GM19193 (cell line): ENCODE data around the gene IFTAP.

Experiments
- POLR2A ChIP-seq: IDR thresholded peaks from 4 replicates; pipeline ENCODE4 v1.6.1; 2011; ENCODE audit not compliant: insufficient read depth, insufficient read length; ENCODE audit errors: extremely low read depth

Gene IFTAP, protein sequence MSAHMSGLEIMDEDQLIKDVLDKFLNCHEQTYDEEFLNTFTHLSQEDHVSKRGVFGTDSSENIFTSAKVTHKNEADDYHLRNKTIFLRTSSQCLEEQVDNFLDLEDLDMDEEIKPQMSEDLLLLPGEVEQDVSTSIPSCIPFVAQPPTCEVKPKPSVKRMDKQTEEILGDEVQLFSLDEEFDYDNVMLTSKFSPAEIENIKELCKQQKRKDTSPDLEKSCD

DNA sequence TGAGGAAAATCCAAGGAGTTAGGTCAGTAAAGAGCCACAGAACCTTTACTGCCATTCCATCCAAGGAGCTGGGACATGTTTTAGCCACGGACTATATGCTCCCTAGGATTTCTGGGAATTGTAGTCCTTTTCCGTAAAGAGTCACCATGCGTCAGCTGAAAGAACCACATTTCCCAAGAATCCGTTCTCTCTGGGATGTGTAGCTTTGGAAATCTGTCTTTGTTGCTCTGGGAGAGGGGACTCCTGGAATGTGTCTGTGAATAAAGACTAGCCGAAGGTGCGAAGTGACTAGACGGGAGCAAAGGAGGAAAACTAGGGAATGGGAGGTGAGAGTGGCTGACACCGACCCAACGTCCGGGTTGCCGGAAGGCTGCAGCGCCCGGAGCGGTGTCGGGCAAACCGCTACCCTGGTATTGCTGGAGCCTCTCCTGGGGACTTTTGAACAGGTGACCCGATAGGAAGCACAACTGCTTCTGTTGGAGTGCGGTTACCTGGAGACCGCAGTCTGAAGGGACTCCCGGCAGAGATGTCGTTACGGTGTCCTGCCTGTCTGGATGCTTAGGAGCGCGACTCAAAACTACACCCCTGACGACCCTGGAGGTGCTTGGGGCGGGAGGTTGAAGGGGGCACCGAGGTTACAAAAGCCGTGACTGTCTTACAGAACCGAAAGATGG lies at the start of gene IFTAP:
TSS of gene IFTAP (plus strand) at position 187 of the 674 bp plus-strand sequence. CDS start 15,602 bp downstream, outside the sequence.
- TF ChIP-seq POLR2A = no peak

DNA sequence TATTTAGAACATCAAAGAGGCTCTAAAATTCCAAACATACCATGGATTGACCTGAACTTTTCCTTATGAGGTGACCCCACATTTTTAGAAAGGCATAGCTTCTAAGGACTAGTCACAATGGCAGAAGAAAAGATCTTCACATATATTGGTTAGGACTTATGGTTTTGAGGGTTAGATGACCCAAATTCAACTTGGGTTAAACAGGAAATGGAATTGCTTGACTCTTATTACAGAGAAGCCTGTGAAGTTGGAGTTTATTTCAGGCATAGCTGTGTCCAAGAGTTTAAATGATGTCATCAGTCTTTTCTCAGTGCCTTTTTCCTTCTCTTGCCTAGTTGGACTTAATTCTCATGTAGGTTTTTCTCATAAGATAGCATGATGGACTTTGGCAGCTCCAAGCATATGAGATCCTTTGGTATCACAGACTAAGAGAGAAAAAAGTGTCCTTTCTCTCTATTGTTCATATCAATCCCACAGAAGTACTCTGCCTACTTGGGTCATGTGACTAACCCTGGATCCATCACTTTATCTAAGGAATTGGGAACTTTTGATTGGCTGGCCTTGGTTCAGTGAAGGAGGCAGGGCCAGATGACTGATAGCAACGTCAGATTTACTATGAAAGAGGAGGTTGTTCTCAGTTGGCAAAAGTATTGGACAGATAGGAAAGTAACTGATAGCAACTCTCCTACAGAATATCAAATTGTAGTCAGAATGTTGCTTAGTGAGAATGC lies 43.8 kb upstream of the IFTAP start:
- no peak for TF ChIP-seq POLR2A

DNA sequence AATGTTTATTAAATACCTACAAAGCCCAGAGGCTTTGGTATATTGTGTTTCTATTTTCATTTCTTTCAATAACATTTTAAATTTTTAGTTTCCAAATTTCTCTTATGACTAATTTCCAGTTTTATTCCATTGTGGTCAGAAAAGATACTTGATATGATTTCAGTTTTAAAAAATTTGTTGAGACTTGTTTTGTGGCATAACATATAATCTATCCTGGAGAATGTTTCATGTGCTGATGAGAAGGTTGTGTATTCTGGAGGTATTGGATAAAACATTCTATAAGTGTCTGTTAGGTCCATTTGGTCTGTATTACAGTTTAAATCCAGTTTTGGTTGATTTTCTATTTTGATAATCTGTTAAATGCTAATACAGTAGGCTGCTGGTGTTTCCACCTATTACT lies 36.3 kb upstream of the IFTAP start:
- no peak for TF ChIP-seq POLR2A

DNA sequence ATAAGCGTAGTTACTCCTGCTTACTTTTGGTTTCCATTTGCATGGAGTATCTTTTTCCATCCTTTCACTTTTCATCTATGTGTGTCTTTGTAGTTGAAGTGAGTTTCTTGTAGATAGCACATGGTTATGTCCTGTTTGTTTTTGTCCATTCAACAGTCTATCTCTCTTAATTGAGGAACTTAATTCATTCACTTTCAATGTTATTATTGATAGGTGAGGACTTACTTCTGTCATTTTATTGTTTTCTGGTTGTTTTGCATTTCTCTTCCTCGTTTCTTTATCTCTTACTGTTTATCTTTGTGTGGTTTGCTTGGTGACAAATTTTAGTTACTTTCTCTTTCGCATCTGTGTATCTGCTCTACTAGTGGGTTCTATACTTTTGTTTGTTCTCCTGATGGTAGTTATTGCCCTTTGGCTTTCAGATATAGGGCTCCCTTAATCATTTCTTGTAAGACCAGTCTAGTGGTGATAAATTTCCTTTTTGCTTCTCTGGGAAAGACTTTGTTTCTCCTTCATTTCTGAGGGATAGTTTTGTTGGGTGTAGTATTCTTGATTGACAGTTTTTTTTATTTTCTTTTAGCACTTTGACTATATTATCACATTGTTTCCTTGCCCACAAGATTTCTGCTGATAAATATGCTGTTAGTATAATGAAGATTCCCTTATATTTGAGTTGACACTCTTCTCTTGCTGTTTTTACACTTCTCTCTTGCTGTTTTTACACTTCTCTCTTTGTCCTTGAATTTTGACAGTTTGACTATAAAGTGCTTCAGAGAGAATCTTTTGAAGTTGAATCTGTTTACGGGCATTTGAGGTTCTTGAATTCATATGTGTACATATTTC lies 35.5 kb upstream of the IFTAP start:
- no peak for TF ChIP-seq POLR2A

DNA sequence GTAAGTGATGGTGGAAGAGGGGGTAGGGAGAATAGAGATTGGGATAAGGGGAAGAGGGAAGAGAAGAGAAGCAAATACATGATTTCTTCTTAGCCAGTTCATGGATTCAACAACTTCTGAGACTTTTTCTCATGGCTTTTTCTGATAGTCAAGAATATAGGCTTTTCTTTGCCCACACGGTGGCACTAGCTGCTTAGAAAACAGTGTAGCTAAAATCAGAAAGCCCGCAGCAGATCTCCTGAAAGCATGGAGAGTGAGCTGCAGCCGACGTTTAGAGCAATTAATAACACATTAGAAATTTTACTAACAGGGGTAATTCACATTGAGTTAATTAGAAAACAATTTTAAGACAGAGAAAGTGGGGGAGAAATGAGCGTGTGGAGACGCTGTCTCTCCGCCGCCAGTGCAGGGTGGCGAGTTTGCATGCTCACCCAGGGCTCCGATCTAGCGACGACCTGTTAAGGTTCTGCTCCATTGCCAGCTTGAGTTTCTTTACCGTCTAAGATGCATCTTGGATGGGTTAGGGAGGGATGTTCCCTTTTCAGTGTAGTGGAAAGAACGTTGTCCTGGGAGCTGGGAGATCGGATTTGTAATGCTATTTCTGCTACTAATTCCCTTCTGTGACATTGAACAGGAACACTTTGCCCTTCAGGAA lies 29.8 kb upstream of the IFTAP start:
- TF ChIP-seq POLR2A = no peak

DNA sequence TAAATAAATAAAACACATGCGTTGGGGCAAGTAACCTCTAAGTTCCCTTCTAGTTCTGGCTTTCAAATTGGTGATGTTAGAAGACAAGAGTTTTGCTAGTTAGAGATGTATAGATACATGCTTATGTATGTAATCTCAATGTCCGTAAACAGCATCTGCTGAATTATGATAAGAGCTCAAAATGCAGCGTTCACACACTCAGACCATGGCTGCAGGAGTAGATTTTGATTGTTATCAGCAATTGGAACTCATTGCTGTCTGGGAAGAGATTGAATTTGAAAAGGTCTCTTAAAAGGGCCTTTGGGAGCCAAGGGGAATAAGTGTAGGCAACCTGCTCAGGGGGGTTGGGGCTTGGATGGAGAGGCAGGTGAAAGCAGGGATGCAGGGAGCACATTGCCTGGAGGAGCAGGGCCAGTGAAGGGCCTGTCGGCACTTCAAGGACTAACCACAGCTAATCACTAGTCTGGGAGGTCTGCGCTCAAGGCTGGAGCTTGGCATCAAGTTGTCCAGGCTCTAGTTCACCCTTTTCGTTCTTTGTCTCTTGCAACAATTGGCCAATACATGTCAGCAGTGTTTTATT lies 29.2 kb upstream of the IFTAP start:
- no peak for TF ChIP-seq POLR2A

DNA sequence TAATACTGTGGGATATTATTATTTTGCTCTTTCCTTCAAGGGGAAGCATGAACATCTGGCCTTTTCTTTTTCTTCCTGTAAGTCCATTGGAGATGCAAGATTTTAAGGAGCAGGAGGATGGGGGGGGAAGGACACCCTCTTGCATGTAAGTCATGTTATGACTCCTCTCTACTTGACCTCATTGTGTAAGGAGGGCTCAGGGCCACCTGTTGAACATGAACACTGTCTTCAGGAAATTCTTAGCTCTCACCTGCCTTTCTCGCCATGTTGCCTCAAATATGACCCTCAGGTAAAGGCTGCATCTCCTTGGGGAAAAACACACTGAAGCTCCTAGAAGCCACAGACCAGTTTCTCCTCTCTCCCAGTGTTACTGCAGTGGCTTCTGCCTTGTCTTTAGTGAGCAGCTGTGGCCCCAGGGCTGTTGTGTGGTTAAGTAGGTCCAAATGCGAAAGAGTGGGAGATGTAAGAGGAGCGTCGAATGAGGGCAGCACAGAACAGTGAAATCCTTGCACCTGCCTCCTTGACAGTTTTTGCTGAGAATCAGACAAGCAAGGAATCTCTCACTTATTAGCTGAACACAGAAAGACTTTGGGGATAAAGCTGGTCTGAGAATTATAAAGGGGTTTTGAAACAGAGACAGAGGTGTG lies 27.8 kb upstream of the IFTAP start:
- no peak for TF ChIP-seq POLR2A

DNA sequence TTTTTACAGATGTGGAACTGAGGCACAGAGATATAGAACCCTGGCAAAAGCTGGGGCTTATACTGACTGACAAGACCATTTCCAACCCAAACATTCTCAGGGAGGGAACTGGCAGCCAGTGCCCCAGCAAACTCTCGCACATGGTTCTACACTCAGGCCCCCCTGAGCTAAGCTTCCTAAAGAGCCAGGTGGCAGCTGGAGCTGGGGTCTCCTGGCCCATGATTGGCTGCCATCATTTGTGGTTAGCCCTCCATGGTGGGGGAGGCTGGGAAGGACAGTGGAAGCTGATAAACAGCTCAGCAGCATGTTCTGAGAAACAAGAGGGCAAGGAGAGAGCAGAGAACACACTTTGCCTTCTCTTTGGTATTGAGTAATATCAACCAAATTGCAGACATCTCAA lies 26.6 kb upstream of the IFTAP start, which contains the start of gene RAG1:
TSS of gene RAG1 (plus strand) at position 314 of the 400 bp plus-strand sequence. CDS start 5,298 bp downstream, outside the sequence.
- TF ChIP-seq POLR2A = no peak

DNA sequence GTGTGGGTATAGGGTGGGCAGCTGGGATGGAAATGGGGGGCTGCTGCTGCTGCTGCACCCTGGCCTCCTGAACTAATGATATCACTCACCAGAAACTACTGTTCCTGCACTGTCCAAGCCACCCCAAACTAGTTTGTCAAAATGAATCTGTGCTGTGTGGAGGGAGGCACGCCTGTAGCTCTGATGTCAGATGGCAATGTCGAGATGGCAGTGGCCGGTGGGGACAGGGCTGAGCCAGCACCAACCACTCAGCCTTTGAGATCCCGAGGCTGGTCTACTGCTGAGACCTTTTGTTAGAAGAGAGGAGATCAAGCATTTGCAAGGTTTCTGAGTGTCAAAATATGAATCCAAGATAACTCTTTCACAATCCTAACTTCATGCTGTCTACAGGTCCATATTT lies 25.2 kb upstream of the IFTAP start:
- no peak for TF ChIP-seq POLR2A

DNA sequence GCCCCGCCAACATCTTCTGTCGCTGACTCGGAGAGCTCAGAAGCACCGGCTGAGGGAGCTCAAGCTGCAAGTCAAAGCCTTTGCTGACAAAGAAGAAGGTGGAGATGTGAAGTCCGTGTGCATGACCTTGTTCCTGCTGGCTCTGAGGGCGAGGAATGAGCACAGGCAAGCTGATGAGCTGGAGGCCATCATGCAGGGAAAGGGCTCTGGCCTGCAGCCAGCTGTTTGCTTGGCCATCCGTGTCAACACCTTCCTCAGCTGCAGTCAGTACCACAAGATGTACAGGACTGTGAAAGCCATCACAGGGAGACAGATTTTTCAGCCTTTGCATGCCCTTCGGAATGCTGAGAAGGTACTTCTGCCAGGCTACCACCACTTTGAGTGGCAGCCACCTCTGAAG lies 19.8 kb upstream of the IFTAP start:
- TF ChIP-seq POLR2A = no peak

DNA sequence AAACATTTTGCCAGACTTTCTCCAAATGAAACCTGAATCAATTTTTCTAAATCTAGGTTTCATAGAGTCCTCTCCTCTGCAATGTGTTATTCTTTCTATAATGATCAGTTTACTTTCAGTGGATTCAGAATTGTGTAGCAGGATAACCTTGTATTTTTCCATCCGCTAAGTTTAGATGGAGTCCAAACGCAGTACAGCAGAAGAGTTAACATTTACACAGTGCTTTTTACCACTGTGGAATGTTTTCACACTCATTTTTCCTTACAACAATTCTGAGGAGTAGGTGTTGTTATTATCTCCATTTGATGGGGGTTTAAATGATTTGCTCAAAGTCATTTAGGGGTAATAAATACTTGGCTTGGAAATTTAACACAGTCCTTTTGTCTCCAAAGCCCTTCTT lies 16.9 kb upstream of the IFTAP start:
- no peak for TF ChIP-seq POLR2A

DNA sequence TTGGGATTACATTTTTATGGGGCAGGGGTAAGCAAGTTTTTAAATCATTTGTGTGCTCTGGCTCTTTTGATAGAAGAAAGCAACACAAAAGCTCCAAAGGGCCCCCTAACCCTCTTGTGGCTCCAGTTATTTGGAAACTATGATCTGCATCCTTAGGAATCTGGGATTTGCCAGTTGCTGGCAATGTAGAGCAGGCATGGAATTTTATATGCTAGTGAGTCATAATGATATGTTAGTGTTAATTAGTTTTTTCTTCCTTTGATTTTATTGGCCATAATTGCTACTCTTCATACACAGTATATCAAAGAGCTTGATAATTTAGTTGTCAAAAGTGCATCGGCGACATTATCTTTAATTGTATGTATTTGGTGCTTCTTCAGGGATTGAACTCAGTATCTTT lies 16.4 kb upstream of the IFTAP start:
- no peak for TF ChIP-seq POLR2A

DNA sequence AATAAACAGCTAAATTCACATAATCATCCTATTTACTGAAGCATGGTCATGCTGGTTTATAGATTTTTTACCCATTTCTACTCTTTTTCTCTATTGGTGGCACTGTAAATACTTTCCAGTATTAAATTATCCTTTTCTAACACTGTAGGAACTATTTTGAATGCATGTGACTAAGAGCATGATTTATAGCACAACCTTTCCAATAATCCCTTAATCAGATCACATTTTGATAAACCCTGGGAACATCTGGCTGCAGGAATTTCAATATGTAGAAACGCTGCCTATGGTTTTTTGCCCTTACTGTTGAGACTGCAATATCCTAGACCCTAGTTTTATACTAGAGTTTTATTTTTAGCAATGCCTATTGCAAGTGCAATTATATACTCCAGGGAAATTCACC lies 15.8 kb upstream of the IFTAP start:
- no peak for TF ChIP-seq POLR2A

DNA sequence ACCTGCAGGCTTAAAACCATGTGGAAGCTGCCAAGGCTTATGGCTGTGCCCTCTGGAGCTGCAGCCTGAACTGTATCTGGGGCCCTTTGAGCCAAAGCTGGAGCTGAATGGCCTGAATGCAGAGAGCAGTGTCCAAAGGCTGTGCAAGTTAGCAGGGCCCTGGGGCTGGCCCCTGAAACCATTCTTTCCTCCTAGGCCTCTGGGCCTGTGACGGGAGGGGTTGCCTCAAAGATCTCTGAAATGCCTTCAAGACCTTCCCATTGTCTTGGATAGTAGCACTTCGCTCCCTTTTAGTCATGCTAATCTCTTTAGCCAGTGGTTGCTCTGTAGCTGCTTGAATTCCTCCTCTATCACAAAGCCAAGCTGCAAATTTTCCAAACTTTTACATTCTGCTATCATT lies 12.8 kb upstream of the IFTAP start:
- no peak for TF ChIP-seq POLR2A

DNA sequence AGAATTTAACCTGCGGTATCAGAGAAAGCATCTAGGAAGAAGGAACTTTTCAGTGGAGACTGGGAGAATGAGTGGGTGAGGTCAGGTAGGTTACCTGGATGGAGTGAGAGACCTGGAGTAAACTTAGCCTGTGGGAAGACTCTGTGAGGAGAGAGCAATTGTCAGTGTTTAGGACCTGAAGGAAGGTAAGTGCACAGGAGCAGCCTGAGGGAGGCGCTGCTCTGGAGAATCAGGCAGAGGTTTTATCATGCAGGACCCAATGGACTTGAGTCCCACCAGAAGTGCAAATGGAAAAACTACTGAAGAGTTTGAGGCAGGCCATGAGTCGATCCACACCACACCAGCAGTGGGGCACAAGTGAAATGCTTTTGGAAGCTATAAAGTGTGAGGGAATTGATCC lies 10.6 kb upstream of the IFTAP start:
- TF ChIP-seq POLR2A = no peak
